Right lobe of liver (tissue), 6 donors: Measurements from ENCODE around the gene OR6J1. TPM values are rescaled to one million over a fixed set of nuclear protein-coding genes. Genes with fewer than 3 reads are reported as not detected.
A peak's percentile ranks its signal among the peaks of the same experiment; 100 is the strongest.

Experiments used
- ATAC-seq, 4 donors: fragments of 200-7000 bp; cut with Tn5 transposase; one replicate each; pipeline ENCODE4 v1.9.1; 2020; ENCODE audit warnings: mild to moderate bottlenecking in 4 of 4, moderate library complexity in 4 of 4
- DNase-seq, 3 donors: peaks; one replicate each; pipeline ENCODE4 v3.0.0-alpha.2; 2020
- H3K27ac ChIP-seq, 3 donors: fragments of 200-600 bp; one replicate each; pipeline ENCODE4 v1.8.0; 2022
- H3K27me3 ChIP-seq, 2 donors: fragments of 200-600 bp; one replicate each; pipeline ENCODE4 v1.8.0; 2022
- H3K36me3 ChIP-seq, 4 donors: fragments of 200-600 bp; sonication (generic) in 1 of 4; one replicate each; pipeline versions ENCODE4 v1.5.1 to v1.8.0; 2017 to 2022; ENCODE audit warnings: control low read depth in 1 of 4
- H3K4me1 ChIP-seq, 4 donors: fragments of 200-600 bp; sonication (generic) in 1 of 4; one replicate each; pipeline versions ENCODE4 v1.5.1 to v1.8.0; 2017 to 2022; ENCODE audit warnings: control low read depth in 1 of 4
- H3K4me3 ChIP-seq, 3 donors: fragments of 200-600 bp; one replicate each; pipeline ENCODE4 v1.8.0; 2022
- H3K9me3 ChIP-seq, 4 donors: fragments of 200-600 bp; sonication (generic) in 1 of 4; one replicate each; pipeline versions ENCODE4 v1.5.1 to v1.8.0; 2017 to 2022; ENCODE audit warnings: control low read depth in 1 of 4
- POLR2A ChIP-seq: fragments of 450-650 bp; IDR thresholded peaks from one replicate; pipeline ENCODE4 v1.6.1; 2017; ENCODE audit warnings: antibody characterized with exemption, mild to moderate bottlenecking
- WGBS: methylation state at CpG from one replicate; pipeline ENCODE4 v1.1.6; 2018; ENCODE audit warnings: low coverage, low lambda C conversion rate; ENCODE audit not compliant: insufficient coverage; ENCODE audit errors: missing lambda C conversion rate; 5-methylcytosine and 5-hydroxymethylcytosine counted together
- intact Hi-C, 2 donors: fragments of 100-400 bp; cut with DNase I; formaldehyde crosslinking; loops; one replicate each; pipeline versions ENCODE4 v1.11.2 to v1.14.1; 2022
- total RNA-seq, 6 experiments: library from RNA; depleted of rRNA in 2 of 6; stranded (reverse); fragments of >200 nt in 2 of 6; fragmentation: NEBNext Ultra II Directional in 3 of 6; extraction: Animal tissue kit (Norgen Biotek cat#: 25700) in 3 of 6; gene quantifications; one replicate each; pipeline versions ENCODE4 v1.1.0 to v1.2.4, GENCODE V29; 2016 to 2023
- TF ChIP-seq, protein P1 (sequence below), 4 donors: fragments of 200-600 bp in 3 of 4; fragments of 450-650 bp in 1 of 4; IDR thresholded peaks; one replicate each; pipeline versions ENCODE4 v1.5.1 to v1.8.0; 2016 to 2022; ENCODE audit warnings: antibody characterized with exemption in 4 of 4, mild to moderate bottlenecking in 2 of 4
- donor health status: DM: no; HTN: yes; CAD: no.
- donor health status: DM: no; HTN: no; CAD: no.
- donor health status: DM: no; HTN: no; CAD: no.
- donor health status: DM: no; HTN: yes; CAD: no.
- donor health status: DM: no; HTN: yes; CAD: no.

OR6J1 gene
- total RNA-seq, 6 experiments from 2014 or later, result not detected

- DNase-seq (no peak), ATAC-seq (no peak)
- no peaks in the 10 kb centered on the region for H3K27me3 ChIP-seq
- no peak overlapping the region for H3K27ac ChIP-seq
- H3K4me1 ChIP-seq, result no peaks in the 10 kb centered on the region
- WGBS, result no CpG with 5 or more reads among the region's 3 CpGs
- no peaks in the 10 kb centered on the region for H3K9me3 ChIP-seq
- intact Hi-C loops, result no loop called here
- no peak overlapping the region for H3K4me3 ChIP-seq
- TF ChIP-seq, protein P1, sequence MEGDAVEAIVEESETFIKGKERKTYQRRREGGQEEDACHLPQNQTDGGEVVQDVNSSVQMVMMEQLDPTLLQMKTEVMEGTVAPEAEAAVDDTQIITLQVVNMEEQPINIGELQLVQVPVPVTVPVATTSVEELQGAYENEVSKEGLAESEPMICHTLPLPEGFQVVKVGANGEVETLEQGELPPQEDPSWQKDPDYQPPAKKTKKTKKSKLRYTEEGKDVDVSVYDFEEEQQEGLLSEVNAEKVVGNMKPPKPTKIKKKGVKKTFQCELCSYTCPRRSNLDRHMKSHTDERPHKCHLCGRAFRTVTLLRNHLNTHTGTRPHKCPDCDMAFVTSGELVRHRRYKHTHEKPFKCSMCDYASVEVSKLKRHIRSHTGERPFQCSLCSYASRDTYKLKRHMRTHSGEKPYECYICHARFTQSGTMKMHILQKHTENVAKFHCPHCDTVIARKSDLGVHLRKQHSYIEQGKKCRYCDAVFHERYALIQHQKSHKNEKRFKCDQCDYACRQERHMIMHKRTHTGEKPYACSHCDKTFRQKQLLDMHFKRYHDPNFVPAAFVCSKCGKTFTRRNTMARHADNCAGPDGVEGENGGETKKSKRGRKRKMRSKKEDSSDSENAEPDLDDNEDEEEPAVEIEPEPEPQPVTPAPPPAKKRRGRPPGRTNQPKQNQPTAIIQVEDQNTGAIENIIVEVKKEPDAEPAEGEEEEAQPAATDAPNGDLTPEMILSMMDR (IDR thresholded peaks at IDR 0.05), result no peak
- TF ChIP-seq POLR2A, result no peak
- peaks cover 0 to 99% (median 43%) of the 10 kb centered on the region in 4 donors for H3K36me3 ChIP-seq
These were observed 36.9 kb downstream of the OR6J1 start for GRCh38 chr14:22607291-22607690.

DNA sequence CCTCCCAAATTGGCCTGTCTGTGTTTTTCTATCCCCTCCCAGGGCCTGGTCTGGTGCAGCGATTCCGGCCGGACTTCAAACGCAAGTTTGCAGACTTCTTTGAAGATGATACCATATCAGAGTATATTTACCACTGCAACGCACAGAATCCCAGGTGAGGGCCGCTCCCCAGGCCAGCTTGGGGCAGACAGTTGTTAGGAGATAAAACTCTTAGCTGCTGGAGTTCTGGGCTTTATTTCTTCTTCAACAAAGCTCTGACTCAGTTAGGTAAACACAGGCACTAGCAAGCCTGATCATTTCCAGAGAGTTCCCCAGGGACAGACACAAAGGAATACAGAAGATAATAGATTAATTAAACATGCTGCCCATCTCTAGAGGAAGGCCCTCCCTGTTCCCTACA is 37.8 kb downstream of the OR6J1 start:
- H3K9me3 ChIP-seq, result no peaks in the 10 kb centered on the region
- TF ChIP-seq, protein P1 (IDR thresholded peaks at IDR 0.05), result no peak
- no peak for TF ChIP-seq POLR2A
- H3K4me3 ChIP-seq, result no peak overlapping the region
- ATAC-seq (peak in 1 of 4 donors; percentile 49), DNase-seq (no peak)
- no peak overlapping the region for H3K27ac ChIP-seq
- intact Hi-C loops, result no loop called here
- no peaks in the 10 kb centered on the region for H3K4me1 ChIP-seq
- no peaks in the 10 kb centered on the region for H3K27me3 ChIP-seq
- no CpG with 5 or more reads among the region's 6 CpGs for WGBS
- peaks cover 0 to 100% (median 47%) of the 10 kb centered on the region in 4 donors for H3K36me3 ChIP-seq

- no peaks in the 10 kb centered on the region for H3K27me3 ChIP-seq
- TF ChIP-seq, protein P1 (IDR thresholded peaks at IDR 0.05), result no peak
- no peak for TF ChIP-seq POLR2A
- intact Hi-C loops, result no loop called here
- peaks cover 0 to 17% (median 4%) of the 10 kb centered on the region in 4 donors for H3K4me1 ChIP-seq
- H3K4me3 ChIP-seq, result no peak overlapping the region
- peaks cover 0 to 65% (median 29%) of the 10 kb centered on the region in 4 donors for H3K36me3 ChIP-seq
- no peaks in the 10 kb centered on the region for H3K9me3 ChIP-seq
- no peak for DNase-seq
- no peak for ATAC-seq
- no peak overlapping the region for H3K27ac ChIP-seq
These were observed 41.3 kb downstream of the OR6J1 start for GRCh38 chr14:22602862-22603261.

DNA sequence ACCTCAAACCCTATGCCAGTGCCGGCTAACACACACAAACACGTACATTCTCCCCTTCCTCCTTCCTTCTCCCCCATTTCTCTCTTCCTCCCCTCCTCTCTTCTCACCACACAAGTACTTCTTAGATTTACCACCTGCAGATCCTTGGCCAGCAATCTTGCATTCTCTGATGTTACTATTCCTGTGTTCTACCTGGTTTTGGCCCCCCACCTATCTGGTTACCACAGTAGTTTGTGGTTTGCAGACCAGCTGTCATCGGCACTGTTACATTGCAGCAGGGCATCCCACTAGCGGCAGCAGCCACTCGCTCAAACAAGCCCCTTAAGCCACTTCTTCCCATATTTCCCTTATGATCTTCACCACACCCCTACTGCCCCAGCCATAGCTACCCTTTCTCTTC is 42.2 kb downstream of the OR6J1 start:
- peaks cover 0 to 56% (median 26%) of the 10 kb centered on the region in 4 donors for H3K36me3 ChIP-seq
- no peak for ATAC-seq
- TF ChIP-seq POLR2A, result no peak
- TF ChIP-seq, protein P1 (IDR thresholded peaks at IDR 0.05), result no peak

GRCh38 chr14:22601456-22601855 is 42.7 kb downstream of the OR6J1 start:
- no peaks in the 10 kb centered on the region for H3K9me3 ChIP-seq
- H3K4me3 ChIP-seq, result no peak overlapping the region
- no peak overlapping the region for H3K27ac ChIP-seq
- WGBS, result no CpG with 5 or more reads among the region's 2 CpGs
- no peak for ATAC-seq
- H3K27me3 ChIP-seq, result no peaks in the 10 kb centered on the region
- TF ChIP-seq, protein P1 (IDR thresholded peaks at IDR 0.05), result no peak
- TF ChIP-seq POLR2A, result no peak
- DNase-seq, result no peak
- intact Hi-C loops, result no loop called here
- H3K4me1 ChIP-seq, result peaks cover 0 to 20% (median 4%) of the 10 kb centered on the region in 4 donors
- H3K36me3 ChIP-seq, result peaks cover 0 to 51% (median 24%) of the 10 kb centered on the region in 4 donors

More for the DNA sequence above, 42.2 kb downstream of the OR6J1 start:
- WGBS, result 74% methylated on average over 5 of the region's 5 CpGs
- Histone ChIP-seq H3K4me1 (peaks cover 0 to 20% (median 4%) of the 10 kb centered on the region in 4 donors), H3K4me3 (no peak overlapping the region), H3K9me3 (no peaks in the 10 kb centered on the region), H3K27me3 (no peaks in the 10 kb centered on the region), H3K27ac (no peak overlapping the region)
- DNase-seq, result no peak
- intact Hi-C loops, result no loop called here
